BE2C (cell line): ENCODE data around the gene CCL13.

Experiments used
- DNase-seq: peaks from one replicate; pipeline ENCODE4 v3.0.0-alpha.2; 2020
- H3K27me3 ChIP-seq: fragments of 250-450 bp; sonication (Bioruptor Pico); 2 replicates; pipeline ENCODE4 v1.5.1; 2020; ENCODE audit warnings: mild to moderate bottlenecking
- H3K36me3 ChIP-seq: fragments of 250-450 bp; sonication (Bioruptor Pico); 2 replicates; pipeline ENCODE4 v1.5.1; 2020; ENCODE audit warnings: mild to moderate bottlenecking
- H3K4me1 ChIP-seq: fragments of 250-450 bp; sonication (Bioruptor Pico); 2 replicates; pipeline ENCODE4 v1.5.1; 2020
- H3K4me3 ChIP-seq: 2 replicates; pipeline ENCODE4 v1.5.1; 2011; ENCODE audit warnings: low read depth, low read length
- H3K9me3 ChIP-seq: fragments of 250-450 bp; sonication (Bioruptor Pico); 2 replicates; pipeline ENCODE4 v1.5.1; 2020
- TF ChIP-seq, protein P1 (sequence below): IDR thresholded peaks from 2 replicates; pipeline ENCODE4 v1.5.1; 2012; ENCODE audit warnings: mild to moderate bottlenecking, low read depth, low read length

CCL13 gene

GRCh38 chr17:34368946-34369500 lies 12.7 kb downstream of the CCL13 start:
- DNase-seq, result no peak

GRCh38 chr17:34369571-34369970 lies 13.3 kb downstream of the CCL13 start:
- peaks cover 14% of the 10 kb centered on the region for H3K27me3 ChIP-seq
- TF ChIP-seq, protein P1, sequence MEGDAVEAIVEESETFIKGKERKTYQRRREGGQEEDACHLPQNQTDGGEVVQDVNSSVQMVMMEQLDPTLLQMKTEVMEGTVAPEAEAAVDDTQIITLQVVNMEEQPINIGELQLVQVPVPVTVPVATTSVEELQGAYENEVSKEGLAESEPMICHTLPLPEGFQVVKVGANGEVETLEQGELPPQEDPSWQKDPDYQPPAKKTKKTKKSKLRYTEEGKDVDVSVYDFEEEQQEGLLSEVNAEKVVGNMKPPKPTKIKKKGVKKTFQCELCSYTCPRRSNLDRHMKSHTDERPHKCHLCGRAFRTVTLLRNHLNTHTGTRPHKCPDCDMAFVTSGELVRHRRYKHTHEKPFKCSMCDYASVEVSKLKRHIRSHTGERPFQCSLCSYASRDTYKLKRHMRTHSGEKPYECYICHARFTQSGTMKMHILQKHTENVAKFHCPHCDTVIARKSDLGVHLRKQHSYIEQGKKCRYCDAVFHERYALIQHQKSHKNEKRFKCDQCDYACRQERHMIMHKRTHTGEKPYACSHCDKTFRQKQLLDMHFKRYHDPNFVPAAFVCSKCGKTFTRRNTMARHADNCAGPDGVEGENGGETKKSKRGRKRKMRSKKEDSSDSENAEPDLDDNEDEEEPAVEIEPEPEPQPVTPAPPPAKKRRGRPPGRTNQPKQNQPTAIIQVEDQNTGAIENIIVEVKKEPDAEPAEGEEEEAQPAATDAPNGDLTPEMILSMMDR, result no peak
- H3K9me3 ChIP-seq, result no peaks in the 10 kb centered on the region
- no peak for DNase-seq
- H3K4me3 ChIP-seq, result no peak overlapping the region
- no peaks in the 10 kb centered on the region for H3K4me1 ChIP-seq
- H3K36me3 ChIP-seq, result no peaks in the 10 kb centered on the region

More at GRCh38 chr17:34368946-34369500, 12.7 kb downstream of the CCL13 start:
- no peak overlapping the region for H3K4me3 ChIP-seq
- peaks cover 8% of the 10 kb centered on the region for H3K27me3 ChIP-seq
- no peaks in the 10 kb centered on the region for H3K4me1 ChIP-seq
- no peaks in the 10 kb centered on the region for H3K36me3 ChIP-seq
- H3K9me3 ChIP-seq, result no peaks in the 10 kb centered on the region
- TF ChIP-seq, protein P1, result no peak

DNA sequence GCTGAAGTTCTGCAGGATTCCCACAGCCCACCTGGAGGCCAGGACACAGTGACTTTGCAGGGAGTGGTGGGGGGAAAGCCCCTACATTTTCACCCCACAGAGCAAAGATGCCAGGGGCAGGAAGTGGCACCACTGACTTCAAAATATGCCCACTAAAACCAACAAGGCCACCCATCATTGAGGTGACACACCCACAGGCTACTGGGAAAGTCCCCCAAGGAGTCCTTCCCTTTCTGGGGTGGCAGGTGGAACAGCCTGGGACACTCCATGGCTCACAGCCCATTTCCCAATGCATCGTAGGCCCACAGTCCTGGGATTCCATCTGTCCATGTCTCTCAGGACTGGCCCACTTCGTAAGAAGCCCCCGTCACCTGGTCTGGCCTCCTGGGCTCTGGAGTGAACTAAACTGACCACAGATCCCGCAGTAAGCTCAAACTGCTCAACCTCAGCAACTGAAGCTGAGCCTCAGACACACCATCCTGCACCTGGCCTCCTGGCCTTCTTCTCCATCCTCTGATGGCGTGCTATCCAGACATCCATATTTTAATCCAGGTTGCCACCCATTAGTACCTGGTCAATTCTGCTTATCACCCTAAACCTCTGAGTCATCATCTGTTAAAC lies 14.2 kb downstream of the CCL13 start:
- H3K36me3 ChIP-seq, result no peaks in the 10 kb centered on the region
- H3K4me3 ChIP-seq, result no peak overlapping the region
- DNase-seq, result no peak
- no peaks in the 10 kb centered on the region for H3K9me3 ChIP-seq
- no peaks in the 10 kb centered on the region for H3K4me1 ChIP-seq
- TF ChIP-seq, protein P1, result no peak
- peaks cover 18% of the 10 kb centered on the region for H3K27me3 ChIP-seq

GRCh38 chr17:34370997-34371395 lies 14.7 kb downstream of the CCL13 start:
- Histone ChIP-seq H3K36me3 (no peaks in the 10 kb centered on the region), H3K9me3 (no peaks in the 10 kb centered on the region), H3K27me3 (peaks cover 18% of the 10 kb centered on the region), H3K4me1 (no peaks in the 10 kb centered on the region), H3K4me3 (no peak overlapping the region)
- DNase-seq, result no peak
- TF ChIP-seq, protein P1, result no peak

GRCh38 chr17:34371405-34372100 lies 15.3 kb downstream of the CCL13 start:
- no peak for DNase-seq
- no peaks in the 10 kb centered on the region for H3K36me3 ChIP-seq
- H3K4me1 ChIP-seq, result no peaks in the 10 kb centered on the region
- no peaks in the 10 kb centered on the region for H3K9me3 ChIP-seq
- TF ChIP-seq, protein P1, result no peak
- H3K4me3 ChIP-seq, result no peak overlapping the region
- peaks cover 18% of the 10 kb centered on the region for H3K27me3 ChIP-seq

DNA sequence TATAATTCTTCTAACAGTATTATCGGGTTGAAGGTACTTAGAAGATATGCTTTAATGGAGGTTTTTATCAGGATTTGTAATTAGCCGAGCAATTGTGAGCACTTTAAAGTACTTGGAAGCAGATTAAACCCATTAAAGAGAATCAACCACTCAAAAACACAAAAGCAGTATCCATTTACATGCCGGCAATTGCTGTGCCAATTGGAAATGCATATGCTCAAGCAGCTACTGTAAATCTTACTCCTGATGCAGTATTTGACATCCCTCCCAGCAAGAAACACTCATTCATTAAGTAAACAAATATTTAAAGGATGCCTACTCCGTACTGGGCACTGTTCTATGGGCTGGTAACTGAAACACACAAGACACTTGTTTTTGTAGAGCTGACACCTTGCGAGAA lies 18.2 kb downstream of the CCL13 start:
- TF ChIP-seq, protein P1, result no peak
- Histone ChIP-seq H3K4me3 (no peak overlapping the region), H3K27me3 (peaks cover 22% of the 10 kb centered on the region), H3K4me1 (no peaks in the 10 kb centered on the region), H3K9me3 (no peaks in the 10 kb centered on the region), H3K36me3 (no peaks in the 10 kb centered on the region)
- no peak for DNase-seq
